A673 (cell line): ENCODE measurements around the gene DPF3. TPM values are rescaled to one million over a fixed set of nuclear protein-coding genes. Genes with fewer than 3 reads are reported as not detected.

Source experiments
- BruUV-seq: library from RNA; stranded (reverse); fragments of 400-500 nt; replicated peaks from 2 replicates; lab custom pipeline; 2021; lab: Mats Ljungman, UMichigan
- CTCF ChIA-PET: fragments of 300-600 bp; sonication (Branson Sonifier 250); formaldehyde crosslinking; loops from one replicate; lab custom pipeline; 2022; ENCODE audit warnings: antibody characterized with exemption; lab: Charles Lee
- POLR2A ChIA-PET: fragments of 300-600 bp; sonication (Branson Sonifier 250); formaldehyde crosslinking; loops from one replicate; lab custom pipeline; 2022; ENCODE audit warnings: antibody characterized with exemption; ENCODE audit not compliant: low non-redundant PET; lab: Charles Lee
- DNase-seq: peaks from one replicate; pipeline ENCODE4 v3.0.0-alpha.2; 2015; ENCODE audit warnings: low spot score
- H3K27ac ChIP-seq: fragments of 200-600 bp; sonication (generic); 2 replicates; pipeline ENCODE4 v1.5.1; 2016; ENCODE audit warnings: mixed run types, low read depth, mild to moderate bottlenecking, mixed read lengths, antibody characterized with exemption, low read length; ENCODE audit not compliant: poor library complexity, severe bottlenecking
- H3K27me3 ChIP-seq: fragments of 200-600 bp; sonication (generic); replicated peaks from 2 replicates; pipeline ENCODE4 v1.6.1; 2017; ENCODE audit warnings: mixed run types, low read depth, mild to moderate bottlenecking, mixed read lengths, antibody characterized with exemption, low read length; ENCODE audit not compliant: insufficient read depth, poor library complexity
- H3K36me3 ChIP-seq: fragments of 200-600 bp; sonication (generic); 2 replicates; pipeline ENCODE4 v1.6.1; 2016; ENCODE audit warnings: mixed run types, mild to moderate bottlenecking, mixed read lengths, antibody characterized with exemption, low read length; ENCODE audit not compliant: insufficient read depth, poor library complexity, severe bottlenecking
- H3K4me1 ChIP-seq: fragments of 200-600 bp; sonication (generic); 2 replicates; pipeline ENCODE4 v1.6.1; 2017; ENCODE audit warnings: mixed run types, mild to moderate bottlenecking, mixed read lengths, antibody characterized with exemption, low read length; ENCODE audit not compliant: insufficient read depth, poor library complexity, severe bottlenecking
- H3K4me3 ChIP-seq: fragments of 200-600 bp; sonication (generic); 2 replicates; pipeline ENCODE4 v1.5.1; 2016; ENCODE audit warnings: low read depth, mixed run types, mild to moderate bottlenecking, mixed read lengths, low read length; ENCODE audit not compliant: poor library complexity, severe bottlenecking
- H3K9me3 ChIP-seq: fragments of 200-600 bp; sonication (generic); 2 replicates; pipeline ENCODE4 v1.6.1; 2016; ENCODE audit warnings: mixed run types, low read depth, mild to moderate bottlenecking, mixed read lengths, antibody characterized with exemption, low read length; ENCODE audit not compliant: poor library complexity, severe bottlenecking
- EZH2 ChIP-seq: fragments of 200-600 bp; sonication (generic); IDR thresholded peaks from 2 replicates; pipeline ENCODE4 v1.6.1; 2017; ENCODE audit warnings: borderline replicate concordance, low read depth, mild to moderate bottlenecking, mixed read lengths, antibody characterized with exemption, low read length; ENCODE audit not compliant: poor library complexity, severe bottlenecking
- intact Hi-C: fragments of 100-400 bp; cut with micrococcal nuclease; formaldehyde crosslinking; loops from one replicate; pipeline ENCODE4 v1.10.0; 2022; ENCODE audit not compliant: unreplicated experiment
- total RNA-seq: library from RNA; stranded (reverse); gene quantifications from 2 replicates; pipeline ENCODE4 v1.2.3, GENCODE V29; 2021
- TF ChIP-seq, protein P1 (sequence below): fragments of 300-800, 200-600 bp; sonication (generic); conservative IDR thresholded peaks from 2 replicates; pipeline ENCODE4 v1.5.1; 2017; ENCODE audit warnings: low read depth, mild to moderate bottlenecking, antibody characterized with exemption, low read length, moderate library complexity, mixed read lengths

DPF3 gene
- total RNA-seq, 1 experiment from 2014 or later, result 15.7 TPM

DNA sequence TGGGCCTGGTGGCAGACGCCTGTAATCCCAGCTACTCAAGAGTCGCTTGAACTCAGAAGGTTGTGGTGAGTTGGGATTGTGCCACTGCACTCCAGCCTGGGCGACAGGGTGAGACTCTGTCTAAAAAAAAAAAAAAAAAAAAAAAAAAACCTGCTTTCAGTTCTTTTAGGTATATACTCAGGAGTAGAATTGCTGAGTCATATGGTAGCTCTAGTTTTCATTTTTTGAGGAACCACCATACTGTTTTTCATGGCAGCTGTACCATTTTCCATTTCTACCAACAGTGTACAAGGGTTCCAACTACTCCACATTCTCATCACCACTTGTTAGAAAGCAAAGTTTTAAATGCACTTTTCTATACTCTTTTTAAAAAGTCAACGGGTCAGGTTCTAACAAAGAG is 119.8 kb downstream of the DPF3 start:
- CTCF ChIA-PET, result no interaction called here
- POLR2A ChIA-PET, result no interaction called here
- H3K4me3 ChIP-seq, result no peak overlapping the region
- H3K9me3 ChIP-seq, result no peaks in the 10 kb centered on the region
- TF ChIP-seq, protein P1, sequence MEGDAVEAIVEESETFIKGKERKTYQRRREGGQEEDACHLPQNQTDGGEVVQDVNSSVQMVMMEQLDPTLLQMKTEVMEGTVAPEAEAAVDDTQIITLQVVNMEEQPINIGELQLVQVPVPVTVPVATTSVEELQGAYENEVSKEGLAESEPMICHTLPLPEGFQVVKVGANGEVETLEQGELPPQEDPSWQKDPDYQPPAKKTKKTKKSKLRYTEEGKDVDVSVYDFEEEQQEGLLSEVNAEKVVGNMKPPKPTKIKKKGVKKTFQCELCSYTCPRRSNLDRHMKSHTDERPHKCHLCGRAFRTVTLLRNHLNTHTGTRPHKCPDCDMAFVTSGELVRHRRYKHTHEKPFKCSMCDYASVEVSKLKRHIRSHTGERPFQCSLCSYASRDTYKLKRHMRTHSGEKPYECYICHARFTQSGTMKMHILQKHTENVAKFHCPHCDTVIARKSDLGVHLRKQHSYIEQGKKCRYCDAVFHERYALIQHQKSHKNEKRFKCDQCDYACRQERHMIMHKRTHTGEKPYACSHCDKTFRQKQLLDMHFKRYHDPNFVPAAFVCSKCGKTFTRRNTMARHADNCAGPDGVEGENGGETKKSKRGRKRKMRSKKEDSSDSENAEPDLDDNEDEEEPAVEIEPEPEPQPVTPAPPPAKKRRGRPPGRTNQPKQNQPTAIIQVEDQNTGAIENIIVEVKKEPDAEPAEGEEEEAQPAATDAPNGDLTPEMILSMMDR, result no peak
- no peak for TF ChIP-seq EZH2
- no peaks in the 10 kb centered on the region for H3K27me3 ChIP-seq
- H3K4me1 ChIP-seq, result peaks cover 24% of the 10 kb centered on the region
- BruUV-seq, result no TSS peak
- no peak overlapping the region for H3K27ac ChIP-seq
- intact Hi-C loops, result no loop called here
- no peaks in the 10 kb centered on the region for H3K36me3 ChIP-seq
- DNase-seq, result no peak

DNA sequence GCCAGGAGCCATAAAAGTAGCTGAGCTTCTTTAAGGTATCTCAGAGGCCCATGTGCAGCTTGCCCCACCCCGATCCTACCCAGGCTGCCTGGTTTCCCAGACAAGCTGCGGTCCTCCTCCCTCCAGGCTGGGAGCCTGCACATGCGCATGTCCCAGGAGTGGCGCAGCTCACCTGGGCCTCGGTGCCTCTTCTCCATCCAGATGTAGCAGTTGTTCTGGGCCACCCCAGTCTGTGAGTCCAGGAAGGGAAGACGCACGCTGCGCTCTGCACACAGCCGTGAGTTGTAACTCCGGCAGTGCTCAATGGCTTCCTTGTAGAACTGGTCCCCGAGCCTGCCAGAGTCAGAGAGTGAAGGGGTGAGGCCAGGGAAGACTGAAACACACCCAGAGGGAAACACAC is 122.3 kb downstream of the DPF3 start:
- H3K27ac ChIP-seq, result no peak overlapping the region
- intact Hi-C loops, result no loop called here
- H3K36me3 ChIP-seq, result no peaks in the 10 kb centered on the region
- CTCF ChIA-PET, result no interaction called here
- no TSS peak for BruUV-seq
- H3K4me3 ChIP-seq, result no peak overlapping the region
- no peak for TF ChIP-seq EZH2
- TF ChIP-seq, protein P1, result no peak
- H3K27me3 ChIP-seq, result no peaks in the 10 kb centered on the region
- peaks cover 11% of the 10 kb centered on the region for H3K9me3 ChIP-seq
- DNase-seq, result no peak
- POLR2A ChIA-PET, result no interaction called here
- H3K4me1 ChIP-seq, result peaks cover 18% of the 10 kb centered on the region

DNA sequence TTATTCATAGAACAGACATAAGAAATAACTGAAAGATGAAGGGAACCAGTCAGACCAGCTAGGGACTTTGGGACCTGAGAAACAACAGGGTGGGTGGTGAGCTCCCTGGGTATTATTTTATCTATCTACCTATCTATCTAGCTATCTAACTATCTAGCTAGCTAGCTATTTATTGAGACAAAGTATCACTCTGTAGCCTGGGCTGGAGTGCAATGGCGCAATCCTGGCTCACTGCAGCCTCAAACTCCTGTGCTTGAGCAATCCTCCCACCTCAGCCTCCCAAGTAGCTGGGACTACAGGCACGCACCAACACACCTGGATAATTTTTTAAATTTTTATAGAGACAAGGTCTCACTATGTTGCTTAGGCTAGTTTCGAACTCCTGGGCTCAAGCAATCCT is 127.6 kb downstream of the DPF3 start:
- DNase-seq, result no peak
- no peak for TF ChIP-seq EZH2
- TF ChIP-seq, protein P1, result no peak
- Histone ChIP-seq H3K27ac (no peak overlapping the region), H3K27me3 (no peaks in the 10 kb centered on the region), H3K4me3 (no peak overlapping the region), H3K9me3 (peaks cover 22% of the 10 kb centered on the region), H3K36me3 (no peaks in the 10 kb centered on the region), H3K4me1 (no peaks in the 10 kb centered on the region)
- BruUV-seq, result no TSS peak
- ChIA-PET POLR2A (no interaction called here), CTCF (no interaction called here)
- intact Hi-C loops, result no loop called here
